ENCODE data around the gene DMD.

Gene DMD

GRCh38 chrX:31376408-31377022 lies 1834.8 kb downstream of the DMD start:
- no peaks in the 10 kb centered on the region for H3K79me2 ChIP-seq (ENCODE audit: low read length)
- no peak overlapping the region for H2AFZ ChIP-seq (ENCODE audit: low read depth, low read length)
- no peak overlapping the region for H3K4me2 ChIP-seq (ENCODE audit: low read length)
- H3K4me3 ChIP-seq (ENCODE audit: low read length), result no peak overlapping the region
- H4K20me1 ChIP-seq (ENCODE audit: insufficient read depth, low read length), result no peaks in the 10 kb centered on the region
- H3K9me3 ChIP-seq (ENCODE audit: insufficient read depth, low read length), result no peaks in the 10 kb centered on the region
- no peak overlapping the region for H3K9ac ChIP-seq (ENCODE audit: low read length)
- no peak overlapping the region for H3K27ac ChIP-seq (ENCODE audit: low read length)
- H3K27me3 ChIP-seq (ENCODE audit: low read depth, low read length), result no peaks in the 10 kb centered on the region
- H3K36me3 ChIP-seq (replicated peaks; ENCODE audit: low read depth, low read length), result no peaks in the 10 kb centered on the region
- TF ChIP-seq EZH2phosphoT487 (IDR thresholded peaks at IDR 0.05; ENCODE audit: low read depth) (no peak), CTCF (IDR thresholded peaks at IDR 0.05; ENCODE audit: low read depth, low read length) (no peak)
- peaks cover 17% of the 10 kb centered on the region for H3K4me1 ChIP-seq (ENCODE audit: low read length)

GRCh38 chrX:31374786-31375185 lies 1836.6 kb downstream of the DMD start:
- H2AFZ ChIP-seq (ENCODE audit: low read depth, low read length), result no peak overlapping the region
- H4K20me1 ChIP-seq (ENCODE audit: insufficient read depth, low read length), result no peaks in the 10 kb centered on the region
- no peaks in the 10 kb centered on the region for H3K27me3 ChIP-seq (ENCODE audit: low read depth, low read length)
- no peak for TF ChIP-seq CTCF (IDR thresholded peaks at IDR 0.05; ENCODE audit: low read depth, low read length)
- no peak for TF ChIP-seq EZH2phosphoT487 (IDR thresholded peaks at IDR 0.05; ENCODE audit: low read depth)
- H3K36me3 ChIP-seq (replicated peaks; ENCODE audit: low read depth, low read length), result no peaks in the 10 kb centered on the region
- no peaks in the 10 kb centered on the region for H3K79me2 ChIP-seq (ENCODE audit: low read length)
- peak overlapping the region; percentile 76 for H3K27ac ChIP-seq (ENCODE audit: low read length)
- peak overlapping the region; percentile 39 for H3K4me3 ChIP-seq (ENCODE audit: low read length)
- H3K9me3 ChIP-seq (ENCODE audit: insufficient read depth, low read length), result no peaks in the 10 kb centered on the region
- no peak overlapping the region for H3K9ac ChIP-seq (ENCODE audit: low read length)
- peaks cover 17% of the 10 kb centered on the region for H3K4me1 ChIP-seq (ENCODE audit: low read length)
- peak overlapping the region; percentile 61 for H3K4me2 ChIP-seq (ENCODE audit: low read length)

GRCh38 chrX:31371956-31372355 lies 1839.4 kb downstream of the DMD start:
- Histone ChIP-seq H3K4me3 (ENCODE audit: low read length) (no peak overlapping the region), H2AFZ (ENCODE audit: low read depth, low read length) (no peak overlapping the region), H3K27me3 (ENCODE audit: low read depth, low read length) (no peaks in the 10 kb centered on the region), H4K20me1 (ENCODE audit: insufficient read depth, low read length) (no peaks in the 10 kb centered on the region), H3K27ac (ENCODE audit: low read length) (no peak overlapping the region), H3K79me2 (ENCODE audit: low read length) (no peaks in the 10 kb centered on the region), H3K4me2 (ENCODE audit: low read length) (no peak overlapping the region), H3K9me3 (ENCODE audit: insufficient read depth, low read length) (no peaks in the 10 kb centered on the region), H3K9ac (ENCODE audit: low read length) (no peak overlapping the region), H3K36me3 (replicated peaks; ENCODE audit: low read depth, low read length) (no peaks in the 10 kb centered on the region), H3K4me1 (ENCODE audit: low read length) (peaks cover 17% of the 10 kb centered on the region)
- TF ChIP-seq EZH2phosphoT487 (IDR thresholded peaks at IDR 0.05; ENCODE audit: low read depth) (no peak), CTCF (IDR thresholded peaks at IDR 0.05; ENCODE audit: low read depth, low read length) (no peak)

GRCh38 chrX:31367816-31368215 lies 1843.5 kb downstream of the DMD start:
- Histone ChIP-seq H3K79me2 (ENCODE audit: low read length) (no peaks in the 10 kb centered on the region), H2AFZ (ENCODE audit: low read depth, low read length) (no peak overlapping the region), H3K9ac (ENCODE audit: low read length) (no peak overlapping the region), H3K27me3 (ENCODE audit: low read depth, low read length) (no peaks in the 10 kb centered on the region), H3K27ac (ENCODE audit: low read length) (no peak overlapping the region), H4K20me1 (ENCODE audit: insufficient read depth, low read length) (no peaks in the 10 kb centered on the region), H3K4me2 (ENCODE audit: low read length) (no peak overlapping the region), H3K36me3 (replicated peaks; ENCODE audit: low read depth, low read length) (no peaks in the 10 kb centered on the region), H3K4me1 (ENCODE audit: low read length) (peaks cover 7% of the 10 kb centered on the region), H3K9me3 (ENCODE audit: insufficient read depth, low read length) (no peaks in the 10 kb centered on the region), H3K4me3 (ENCODE audit: low read length) (no peak overlapping the region)
- TF ChIP-seq CTCF (IDR thresholded peaks at IDR 0.05; ENCODE audit: low read depth, low read length), result no peak
- no peak for TF ChIP-seq EZH2phosphoT487 (IDR thresholded peaks at IDR 0.05; ENCODE audit: low read depth)

Measured in OCI-LY3 (cell line).